Medulla oblongata (tissue), 1 donor: Measurements from ENCODE around the gene ZNF587B.
"Not testable (repeated sequence)": the region's sequence is repeated elsewhere in the genome, so short reads cannot be mapped to it uniquely, and the experiment has no call there.

Source experiments
- DNase-seq: peaks from one replicate; pipeline ENCODE4 v3.0.0-alpha.2; 2015; ENCODE audit errors: extremely low spot score

The ZNF587B gene

DNA sequence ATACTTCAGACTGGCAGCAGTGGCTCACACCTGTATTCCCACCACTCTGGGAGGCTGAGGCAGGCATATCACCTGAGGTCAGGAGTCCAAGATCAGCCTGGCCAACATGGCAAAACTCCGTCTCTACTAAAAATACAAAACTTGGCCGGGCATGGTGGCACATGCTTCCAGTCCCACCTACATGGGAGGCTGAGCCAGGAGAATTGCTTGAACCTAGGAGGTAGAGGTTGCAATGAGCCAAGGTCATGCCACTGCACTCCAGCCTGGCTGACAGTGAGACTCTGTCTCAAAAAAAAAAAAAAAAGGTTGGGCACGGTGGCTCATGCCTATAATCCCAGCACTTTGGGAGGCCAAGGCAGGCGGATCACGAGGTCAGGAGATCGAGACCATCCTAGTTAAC lies 39.6 kb downstream of the ZNF587B start:
- not testable (repeated sequence) for DNase-seq

- no peak for DNase-seq
Measured at GRCh38 chr19:57870225-57870624, 40.1 kb downstream of the ZNF587B start.

DNA sequence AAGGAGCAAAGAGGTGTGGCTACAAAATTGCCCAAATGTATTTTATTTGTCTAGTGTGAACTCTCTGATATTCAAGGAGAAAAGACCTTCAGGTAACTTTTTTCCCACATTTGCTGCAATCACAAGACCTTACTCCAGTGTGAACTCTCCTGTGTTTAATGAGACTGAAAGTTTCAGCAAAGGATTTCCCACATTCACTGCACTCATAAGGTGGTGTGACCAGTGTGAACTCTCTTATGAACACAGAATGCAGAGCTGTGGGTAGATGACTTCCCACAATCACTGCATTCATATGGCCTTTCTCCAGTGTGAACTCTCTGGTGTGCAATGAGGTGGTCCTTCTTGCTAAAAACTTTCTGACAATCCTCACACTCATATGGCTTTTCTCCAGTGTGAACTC lies 42.4 kb downstream of the ZNF587B start:
- no peak for DNase-seq

GRCh38 chr19:57873883-57874799 lies 44.0 kb downstream of the ZNF587B start:
- not testable (repeated sequence) for DNase-seq

- DNase-seq, result no peak
Measured at GRCh38 chr19:57886046-57886445, 55.9 kb downstream of the ZNF587B start.

GRCh38 chr19:57887195-57887941 lies 57.3 kb downstream of the ZNF587B start:
- DNase-seq, result no peak

DNA sequence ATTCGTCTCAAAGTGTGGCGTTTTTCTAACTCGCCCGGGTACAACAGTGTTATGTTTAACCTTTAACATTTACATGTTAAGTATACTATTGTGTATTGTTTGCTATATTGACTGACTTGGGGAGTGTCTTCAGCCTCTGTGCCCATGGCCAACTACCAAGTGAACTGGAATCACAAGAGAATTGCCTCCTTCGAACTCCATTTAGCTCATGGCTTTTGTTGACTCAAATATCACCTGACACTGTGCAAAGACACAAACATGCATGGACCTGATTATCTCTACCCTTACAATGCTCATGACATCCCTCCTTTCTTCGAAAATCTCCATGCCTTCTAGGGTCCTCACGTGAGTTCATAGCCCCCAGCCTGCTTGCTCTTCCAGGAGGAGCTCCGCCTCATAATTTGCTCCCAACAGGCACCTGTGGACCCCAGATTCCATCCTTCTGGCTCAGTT lies 58.0 kb downstream of the ZNF587B start:
- DNase-seq, result no peak

GRCh38 chr19:57888560-57889231 lies 58.6 kb downstream of the ZNF587B start, which contains the start of gene ZNF814:
Gene ZNF814, minus strand, starts transcription at chr19:57889037. Its CDS starts 235 bp downstream, at chr19:57888802.
- peak; percentile 86 for DNase-seq

DNA sequence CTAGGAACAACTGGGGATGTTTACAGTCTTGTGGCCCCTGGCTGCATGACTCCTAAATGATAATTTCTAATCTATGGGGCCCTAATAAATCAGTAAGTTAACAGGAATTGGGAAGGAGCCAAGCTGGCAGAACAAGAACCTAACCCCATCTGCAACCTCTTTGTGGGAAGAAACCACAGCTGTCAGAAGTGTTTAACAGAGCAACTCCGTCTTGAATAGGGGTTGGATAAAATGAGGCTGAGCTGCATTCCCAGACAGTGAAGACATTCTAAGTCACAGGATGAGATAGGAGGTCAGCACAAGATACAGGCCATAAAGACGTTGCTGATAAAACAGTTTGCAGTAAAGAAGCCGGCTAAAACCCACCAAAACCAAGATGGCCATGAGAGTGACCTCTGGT lies 60.6 kb downstream of the ZNF587B start:
- DNase-seq, result not testable (repeated sequence)
